Skeletal muscle tissue (tissue), 4 donors: ENCODE data around the gene MLLT1. TPM values are rescaled to one million over a fixed set of nuclear protein-coding genes. Genes with fewer than 3 reads are reported as not detected.

Source experiments
- H3K27ac ChIP-seq: one replicate; pipeline ENCODE4 v1.7.0; 2013; ENCODE audit warnings: mild to moderate bottlenecking, low read depth, low read length, inconsistent platforms
- H3K27me3 ChIP-seq, 3 donors: one replicate each; pipeline ENCODE4 v1.7.0; 2013; ENCODE audit warnings: low read length in 3 of 3; ENCODE audit not compliant: control insufficient read depth in 3 of 3, insufficient read depth in 3 of 3
- H3K36me3 ChIP-seq, 3 donors: one replicate each; pipeline ENCODE4 v1.7.0; 2013; ENCODE audit warnings: low read length in 3 of 3; ENCODE audit not compliant: control insufficient read depth in 3 of 3, insufficient read depth in 3 of 3
- H3K4me1 ChIP-seq, 3 donors: one replicate each; pipeline ENCODE4 v1.7.0; 2013; ENCODE audit warnings: low read length in 3 of 3, mild to moderate bottlenecking in 3 of 3; ENCODE audit not compliant: control insufficient read depth in 3 of 3, insufficient read depth in 3 of 3
- H3K4me3 ChIP-seq, 3 donors: one replicate each; pipeline ENCODE4 v1.7.0; 2013; ENCODE audit warnings: low read length in 3 of 3
- H3K9ac ChIP-seq, 3 donors: one replicate each; pipeline ENCODE4 v1.7.0; 2013; ENCODE audit warnings: low read length in 3 of 3, mild to moderate bottlenecking in 3 of 3, moderate library complexity in 2 of 3, low read depth in 1 of 3
- H3K9me3 ChIP-seq, 3 donors: one replicate each; pipeline ENCODE4 v1.7.0; 2013; ENCODE audit warnings: low read length in 3 of 3; ENCODE audit not compliant: control insufficient read depth in 3 of 3
- total RNA-seq: library from RNA; depleted of rRNA; stranded (reverse); fragments of >200 nt; gene quantifications from one replicate; pipeline ENCODE4 v1.2.3, GENCODE V29; 2014
- donor health status: Osteomylitis.

MLLT1 gene
- total RNA-seq, 1 donor from 2014 or later, result 2.6 TPM

- no peak overlapping the region for H3K9ac ChIP-seq
- no peak overlapping the region for H3K27ac ChIP-seq
- H3K4me1 ChIP-seq, result peaks cover under 1 to 2% (median 2%) of the 10 kb centered on the region in 3 donors
- H3K9me3 ChIP-seq, result no peaks in the 10 kb centered on the region
- no peak overlapping the region for H3K4me3 ChIP-seq
- H3K27me3 ChIP-seq, result no peaks in the 10 kb centered on the region
- H3K36me3 ChIP-seq, result peaks cover 7 to 15% (median 11%) of the 10 kb centered on the region in 3 donors
These were observed 66.5 kb downstream of the MLLT1 start for GRCh38 chr19:6213266-6213595.

GRCh38 chr19:6212403-6213265 lies 67.1 kb downstream of the MLLT1 start:
- Histone ChIP-seq H3K36me3 (peaks cover 7 to 15% (median 11%) of the 10 kb centered on the region in 3 donors), H3K9me3 (no peaks in the 10 kb centered on the region), H3K9ac (no peak overlapping the region), H3K4me1 (no peaks in the 10 kb centered on the region), H3K4me3 (no peak overlapping the region), H3K27me3 (no peaks in the 10 kb centered on the region), H3K27ac (no peak overlapping the region)

DNA sequence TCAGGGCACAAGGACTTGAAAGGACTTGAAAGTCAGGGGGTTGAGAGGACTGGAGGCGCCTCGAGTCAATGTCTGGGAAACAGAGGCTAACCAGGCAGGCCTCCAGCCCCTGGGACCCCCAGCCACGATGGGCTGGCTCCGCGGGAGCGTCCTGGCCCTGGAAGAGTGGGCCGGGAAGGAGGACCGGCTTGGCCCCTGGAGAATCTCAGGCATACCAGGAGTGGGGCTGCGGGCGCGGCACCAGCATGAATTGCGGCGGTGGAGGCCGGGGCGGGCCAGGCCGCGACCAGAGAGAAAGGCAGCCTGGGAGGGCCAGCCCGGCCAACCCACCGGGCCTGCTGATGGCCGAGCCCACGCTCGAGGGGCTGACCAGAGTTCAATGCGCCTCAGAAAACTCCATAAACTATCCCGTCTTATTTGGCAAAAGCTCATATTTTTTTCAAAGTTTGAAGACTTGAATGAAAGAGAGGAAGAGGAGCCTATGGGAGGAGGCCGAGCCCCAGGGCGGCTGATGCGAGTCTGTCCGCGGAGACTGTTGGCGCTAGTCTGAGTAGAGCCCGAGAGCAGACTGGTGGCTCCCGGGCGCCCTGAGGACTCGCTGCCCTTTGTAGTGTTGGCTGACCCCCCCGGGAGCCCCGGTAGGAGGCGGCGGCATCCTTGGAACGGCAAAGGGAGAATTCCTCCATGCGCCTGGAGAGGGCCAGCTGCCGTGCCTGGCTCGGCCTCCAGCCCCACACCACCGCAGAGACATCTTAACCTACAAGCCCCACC lies 68.0 kb downstream of the MLLT1 start:
- no peaks in the 10 kb centered on the region for H3K9me3 ChIP-seq
- no peaks in the 10 kb centered on the region for H3K4me1 ChIP-seq
- H3K27me3 ChIP-seq, result no peaks in the 10 kb centered on the region
- no peak overlapping the region for H3K9ac ChIP-seq
- H3K27ac ChIP-seq, result no peak overlapping the region
- H3K36me3 ChIP-seq, result peaks cover 7 to 15% (median 11%) of the 10 kb centered on the region in 3 donors
- H3K4me3 ChIP-seq, result no peak overlapping the region

GRCh38 chr19:6210721-6211600 lies 68.8 kb downstream of the MLLT1 start:
- Histone ChIP-seq H3K9ac (no peak overlapping the region), H3K4me3 (no peak overlapping the region), H3K27ac (no peak overlapping the region), H3K4me1 (no peaks in the 10 kb centered on the region), H3K27me3 (no peaks in the 10 kb centered on the region), H3K9me3 (no peaks in the 10 kb centered on the region), H3K36me3 (peaks cover 7 to 15% (median 11%) of the 10 kb centered on the region in 3 donors)

DNA sequence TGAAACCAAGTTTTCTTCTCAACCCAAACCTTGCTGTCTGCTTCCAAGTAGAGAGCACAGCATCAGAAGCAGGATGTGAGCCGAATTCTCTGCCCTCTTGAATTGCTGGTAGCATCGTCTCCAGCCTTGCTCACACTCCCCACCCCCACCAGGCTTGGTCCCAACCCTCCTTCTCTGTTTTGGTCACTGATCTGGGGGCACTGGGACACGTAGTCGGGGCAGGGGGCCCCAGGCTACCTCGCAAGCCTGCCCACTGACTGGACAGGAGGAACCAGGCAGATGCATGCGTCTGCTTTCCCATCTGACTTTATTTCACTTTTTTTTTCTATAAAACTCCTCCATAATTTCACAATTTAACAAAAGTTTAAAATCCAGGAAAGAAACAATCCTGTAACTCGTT lies 69.7 kb downstream of the MLLT1 start:
- H3K27me3 ChIP-seq, result no peaks in the 10 kb centered on the region
- H3K9me3 ChIP-seq, result no peaks in the 10 kb centered on the region
- H3K36me3 ChIP-seq, result peaks cover 5 to 10% (median 8%) of the 10 kb centered on the region in 3 donors
- H3K4me3 ChIP-seq, result no peak overlapping the region
- no peak overlapping the region for H3K27ac ChIP-seq
- H3K4me1 ChIP-seq, result no peaks in the 10 kb centered on the region
- H3K9ac ChIP-seq, result no peak overlapping the region

- H3K9ac ChIP-seq, result no peak overlapping the region
- H3K36me3 ChIP-seq, result peaks cover 2 to 7% (median 6%) of the 10 kb centered on the region in 3 donors
- no peaks in the 10 kb centered on the region for H3K4me1 ChIP-seq
- H3K4me3 ChIP-seq, result no peak overlapping the region
- no peaks in the 10 kb centered on the region for H3K27me3 ChIP-seq
- no peak overlapping the region for H3K27ac ChIP-seq
- no peaks in the 10 kb centered on the region for H3K9me3 ChIP-seq
These were observed 70.1 kb downstream of the MLLT1 start for GRCh38 chr19:6209680-6210079.

- H3K9ac ChIP-seq, result no peak overlapping the region
- H3K4me1 ChIP-seq, result no peaks in the 10 kb centered on the region
- peaks cover 0 to 7% (median 6%) of the 10 kb centered on the region in 3 donors for H3K36me3 ChIP-seq
- no peaks in the 10 kb centered on the region for H3K27me3 ChIP-seq
- H3K9me3 ChIP-seq, result no peaks in the 10 kb centered on the region
- H3K27ac ChIP-seq, result no peak overlapping the region
- no peak overlapping the region for H3K4me3 ChIP-seq
These were observed 70.5 kb downstream of the MLLT1 start for GRCh38 chr19:6209233-6209632.

DNA sequence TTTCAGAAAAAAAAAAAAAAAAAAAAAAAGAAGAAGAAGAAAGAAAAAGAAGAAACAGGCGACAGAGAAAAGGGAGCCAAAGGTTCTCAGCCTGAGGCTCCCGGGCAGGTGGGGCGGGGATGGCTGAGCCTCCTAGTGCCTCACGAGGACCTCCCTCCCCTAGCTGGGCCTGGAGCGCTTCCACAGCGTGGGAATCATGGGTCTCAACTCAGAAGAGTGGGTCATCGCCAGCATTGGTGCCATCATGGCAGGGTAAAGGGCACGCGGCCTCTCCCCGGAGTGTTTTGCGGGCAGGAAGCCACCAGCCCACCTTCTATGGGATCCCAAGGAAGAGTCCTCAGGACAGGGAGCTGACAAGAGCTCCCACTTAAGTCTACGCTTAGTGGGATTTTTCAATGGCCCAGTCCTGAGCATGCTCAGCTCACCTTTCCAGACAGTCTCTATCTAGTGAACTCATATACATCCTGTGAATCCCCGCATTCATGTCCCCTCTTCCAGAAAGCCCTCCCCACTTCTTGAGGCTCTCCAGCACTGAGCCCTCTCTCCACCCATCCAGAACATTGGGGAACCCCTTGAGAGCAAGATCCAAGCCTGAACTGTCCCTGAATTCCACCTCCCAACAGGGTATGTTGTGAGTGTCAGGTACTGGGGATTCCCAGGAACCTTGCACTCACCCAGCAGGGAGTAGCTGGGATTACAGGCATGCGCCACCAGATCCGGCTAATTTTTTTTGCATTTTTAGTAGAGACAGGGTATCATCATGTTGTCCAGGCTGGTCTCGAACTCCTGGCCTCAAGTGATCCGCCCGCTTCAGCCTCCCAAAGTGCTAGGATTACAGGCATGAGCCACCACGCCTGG lies 74.7 kb downstream of the MLLT1 start:
- no peaks in the 10 kb centered on the region for H3K4me1 ChIP-seq
- H3K9ac ChIP-seq, result no peak overlapping the region
- H3K27me3 ChIP-seq, result no peaks in the 10 kb centered on the region
- H3K9me3 ChIP-seq, result no peaks in the 10 kb centered on the region
- H3K27ac ChIP-seq, result no peak overlapping the region
- no peak overlapping the region for H3K4me3 ChIP-seq
- no peaks in the 10 kb centered on the region for H3K36me3 ChIP-seq

DNA sequence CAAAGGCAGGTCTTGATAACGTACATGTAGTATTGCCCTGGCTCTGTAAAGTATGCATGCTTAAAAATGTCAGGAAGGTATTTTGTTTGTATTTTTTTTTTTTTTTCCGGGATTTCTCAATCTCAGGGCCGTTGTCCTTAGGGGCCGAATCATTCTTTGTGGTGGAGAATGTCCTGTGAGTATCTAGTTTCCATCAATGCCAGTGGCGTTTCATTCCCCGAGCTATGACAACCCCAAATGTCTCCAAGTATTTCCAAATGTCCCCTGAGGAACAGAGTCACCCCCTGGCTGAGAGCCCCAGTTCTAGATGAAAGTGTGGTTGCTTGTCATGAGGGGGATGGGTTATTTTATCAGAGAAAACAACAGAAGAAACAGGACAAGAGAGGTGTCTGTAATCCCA lies 75.6 kb downstream of the MLLT1 start:
- no peaks in the 10 kb centered on the region for H3K9me3 ChIP-seq
- no peak overlapping the region for H3K27ac ChIP-seq
- H3K4me3 ChIP-seq, result no peak overlapping the region
- peaks cover under 1 to 1% (median under 1%) of the 10 kb centered on the region in 3 donors for H3K4me1 ChIP-seq
- no peaks in the 10 kb centered on the region for H3K27me3 ChIP-seq
- H3K9ac ChIP-seq, result no peak overlapping the region
- no peaks in the 10 kb centered on the region for H3K36me3 ChIP-seq
